ENCODE results near the gene CEP57L1.
A peak's percentile ranks its signal among the peaks of the same experiment; 100 is the strongest.

The CEP57L1 gene

DNA sequence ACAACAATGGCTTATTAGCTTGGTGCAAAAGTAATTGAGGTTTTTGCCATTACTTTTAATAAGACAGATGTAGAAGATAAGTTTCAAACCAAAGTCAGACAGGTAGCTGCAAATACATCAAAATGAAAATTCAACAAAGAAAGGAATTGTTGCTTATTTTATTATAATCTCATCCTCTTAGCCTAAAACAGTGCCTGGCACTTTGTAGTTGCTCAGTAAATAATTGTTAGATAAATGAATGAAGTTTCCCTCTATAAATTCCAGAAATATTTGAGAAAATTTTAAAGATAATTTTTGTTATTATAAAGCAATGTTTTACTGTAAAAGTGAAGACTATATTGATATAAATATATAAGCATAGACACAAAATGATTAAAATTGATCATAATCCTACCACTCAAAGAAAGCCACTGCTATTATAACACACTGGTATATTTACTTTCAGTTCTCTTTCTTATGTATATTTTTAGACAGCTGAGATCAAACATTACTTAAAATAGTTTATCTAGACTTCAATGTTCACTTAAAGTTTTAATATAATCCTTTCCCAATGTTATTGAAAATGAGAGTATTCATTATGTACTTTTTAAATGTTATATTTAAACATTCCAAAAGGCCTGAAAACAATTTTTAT, 43.2 kb upstream of the CEP57L1 start:
- TF ChIP-seq, protein P1, sequence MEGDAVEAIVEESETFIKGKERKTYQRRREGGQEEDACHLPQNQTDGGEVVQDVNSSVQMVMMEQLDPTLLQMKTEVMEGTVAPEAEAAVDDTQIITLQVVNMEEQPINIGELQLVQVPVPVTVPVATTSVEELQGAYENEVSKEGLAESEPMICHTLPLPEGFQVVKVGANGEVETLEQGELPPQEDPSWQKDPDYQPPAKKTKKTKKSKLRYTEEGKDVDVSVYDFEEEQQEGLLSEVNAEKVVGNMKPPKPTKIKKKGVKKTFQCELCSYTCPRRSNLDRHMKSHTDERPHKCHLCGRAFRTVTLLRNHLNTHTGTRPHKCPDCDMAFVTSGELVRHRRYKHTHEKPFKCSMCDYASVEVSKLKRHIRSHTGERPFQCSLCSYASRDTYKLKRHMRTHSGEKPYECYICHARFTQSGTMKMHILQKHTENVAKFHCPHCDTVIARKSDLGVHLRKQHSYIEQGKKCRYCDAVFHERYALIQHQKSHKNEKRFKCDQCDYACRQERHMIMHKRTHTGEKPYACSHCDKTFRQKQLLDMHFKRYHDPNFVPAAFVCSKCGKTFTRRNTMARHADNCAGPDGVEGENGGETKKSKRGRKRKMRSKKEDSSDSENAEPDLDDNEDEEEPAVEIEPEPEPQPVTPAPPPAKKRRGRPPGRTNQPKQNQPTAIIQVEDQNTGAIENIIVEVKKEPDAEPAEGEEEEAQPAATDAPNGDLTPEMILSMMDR (conservative IDR thresholded peaks at IDR 0.05; ENCODE audit: low read depth, low read length): no peak
- H3K4me3 ChIP-seq (ENCODE audit: low read depth, low read length): no peak overlapping the region
- no peak for DNase-seq (ENCODE audit: low read depth)

DNA sequence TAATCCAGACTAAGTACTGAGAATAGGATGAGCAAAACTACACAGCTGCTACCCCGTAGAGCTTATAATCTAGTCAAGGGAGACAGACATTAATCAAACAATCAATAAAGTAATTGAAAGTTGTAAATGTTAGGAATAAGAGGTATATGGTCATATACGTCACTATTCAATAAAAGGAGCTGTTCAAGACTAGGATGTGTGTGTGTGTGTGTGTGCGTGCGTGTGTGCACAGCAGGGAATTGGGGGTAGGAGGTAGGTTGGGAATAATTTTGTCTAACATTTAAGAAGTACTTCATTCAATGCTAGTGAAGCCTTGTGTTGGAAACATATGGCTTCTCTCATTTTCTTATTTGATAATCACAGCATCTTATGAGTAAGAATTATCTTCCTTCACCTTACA, 42.5 kb upstream of the CEP57L1 start:
- no peak for DNase-seq (ENCODE audit: low read depth)
- no peak overlapping the region for H3K4me3 ChIP-seq (ENCODE audit: low read depth, low read length)
- TF ChIP-seq, protein P1 (conservative IDR thresholded peaks at IDR 0.05; ENCODE audit: low read depth, low read length): no peak

DNA sequence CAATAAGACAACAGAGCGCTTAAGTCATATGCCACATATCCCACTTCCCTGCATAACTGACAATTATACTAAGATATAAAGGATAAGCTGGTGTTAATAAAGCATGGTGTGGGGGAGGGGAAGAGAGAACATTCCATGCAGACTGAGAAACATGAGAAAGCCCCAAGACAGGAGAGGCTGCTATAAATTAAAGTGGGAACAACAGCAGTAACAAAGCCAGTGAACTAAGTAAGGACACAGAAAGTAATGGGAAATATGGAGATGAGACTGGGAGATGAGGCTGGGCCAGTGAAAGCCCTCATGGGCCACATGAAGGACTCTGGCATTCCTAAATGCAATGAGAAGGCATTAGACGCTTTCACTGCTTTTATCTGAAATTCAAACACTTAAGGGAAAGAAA, 42.0 kb upstream of the CEP57L1 start:
- TF ChIP-seq, protein P1 (conservative IDR thresholded peaks at IDR 0.05; ENCODE audit: low read depth, low read length): no peak
- DNase-seq (ENCODE audit: low read depth): no peak
- no peak overlapping the region for H3K4me3 ChIP-seq (ENCODE audit: low read depth, low read length)

DNA sequence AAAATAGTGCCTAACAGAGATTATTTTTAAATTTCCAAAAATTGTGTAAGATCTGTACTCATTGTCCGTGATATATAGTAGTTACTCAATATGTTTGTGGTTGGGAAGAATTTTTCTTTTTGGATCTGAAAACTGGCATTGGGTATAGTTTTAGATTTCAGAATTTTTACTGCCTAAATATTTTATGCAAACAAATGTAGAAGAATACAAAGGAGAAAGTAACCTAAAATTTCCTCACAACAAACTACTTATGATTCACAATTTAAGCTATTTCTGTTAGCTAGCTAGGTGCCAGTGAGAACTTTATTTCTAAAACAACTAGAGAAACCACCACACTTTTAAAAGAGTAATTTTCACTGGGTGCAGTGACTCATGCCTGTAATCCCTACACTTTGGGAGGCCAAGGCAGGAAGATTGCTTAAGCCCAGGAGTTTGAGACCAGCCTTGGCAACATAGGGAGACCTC, 39.5 kb upstream of the CEP57L1 start:
- DNase-seq (ENCODE audit: low read depth): peak; percentile 62

DNA sequence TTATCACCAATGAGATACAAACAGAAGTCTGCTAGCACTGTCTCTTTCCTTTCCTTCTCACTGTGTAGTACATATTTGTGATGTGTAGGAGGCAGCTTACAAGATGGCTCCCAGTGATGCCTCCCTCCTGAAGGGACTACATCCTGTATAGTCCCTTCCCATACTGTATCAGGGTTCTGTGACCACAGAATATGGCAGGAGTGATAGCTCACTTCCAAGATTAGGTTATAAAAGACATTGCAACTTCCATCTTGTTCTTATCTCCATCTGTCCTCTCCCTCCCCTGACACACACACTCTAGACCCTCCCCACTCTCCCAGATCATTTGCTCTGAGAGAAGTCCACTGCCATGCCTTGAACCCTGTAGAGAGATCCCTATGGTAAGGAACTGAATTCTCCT, 38.6 kb upstream of the CEP57L1 start:
- TF ChIP-seq, protein P1 (conservative IDR thresholded peaks at IDR 0.05; ENCODE audit: low read depth, low read length): no peak
- DNase-seq (ENCODE audit: low read depth): no peak

More for the DNA sequence above, 39.5 kb upstream of the CEP57L1 start:
- no peak overlapping the region for H3K4me3 ChIP-seq (ENCODE audit: low read depth, low read length)
- TF ChIP-seq, protein P1 (conservative IDR thresholded peaks at IDR 0.05; ENCODE audit: low read depth, low read length): no peak

DNA sequence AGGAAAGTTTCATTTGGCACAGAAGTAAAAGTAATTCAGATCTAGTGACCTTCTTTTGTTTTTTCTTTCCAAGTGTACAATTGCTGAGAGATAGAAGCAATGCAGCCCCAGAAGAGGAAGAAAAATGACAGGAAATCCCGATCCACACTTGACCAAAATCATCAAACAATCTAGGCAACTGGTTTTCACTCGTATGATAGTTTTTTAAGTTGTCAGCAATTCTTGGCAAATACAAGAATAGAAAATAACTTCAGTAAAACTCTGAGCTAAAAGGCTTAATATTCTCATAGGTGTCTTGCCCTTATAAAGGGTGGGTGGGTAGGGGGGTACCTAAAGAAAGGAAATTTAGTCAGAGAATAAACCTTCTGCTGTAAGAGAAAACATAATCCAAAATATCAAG, 36.7 kb upstream of the CEP57L1 start:
- no peak overlapping the region for H3K4me3 ChIP-seq (ENCODE audit: low read depth, low read length)
- no peak for DNase-seq (ENCODE audit: low read depth)
- TF ChIP-seq, protein P1 (conservative IDR thresholded peaks at IDR 0.05; ENCODE audit: low read depth, low read length): no peak

More for the DNA sequence above, 38.6 kb upstream of the CEP57L1 start:
- H3K4me3 ChIP-seq (ENCODE audit: low read depth, low read length): no peak overlapping the region

DNA sequence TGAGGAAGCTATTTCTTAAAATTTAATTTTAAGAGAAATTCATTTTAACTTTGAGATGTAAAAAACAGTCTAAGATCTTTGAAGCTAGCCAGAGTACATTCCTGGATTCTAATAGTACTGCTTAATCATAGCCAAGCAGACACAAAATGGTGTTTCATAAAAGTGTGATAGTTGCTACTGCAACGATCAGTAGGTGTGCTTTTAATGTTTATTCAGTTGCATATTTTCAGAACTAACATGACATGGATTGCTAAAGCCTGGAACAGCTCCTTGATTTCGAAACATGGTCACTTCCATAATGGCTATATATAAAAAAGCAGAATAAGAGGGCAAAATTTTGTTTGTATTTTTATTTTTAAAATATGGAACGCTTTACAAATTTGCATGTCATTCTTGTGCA, 36.2 kb upstream of the CEP57L1 start:
- TF ChIP-seq, protein P1 (conservative IDR thresholded peaks at IDR 0.05; ENCODE audit: low read depth, low read length): no peak
- H3K4me3 ChIP-seq (ENCODE audit: low read depth, low read length): no peak overlapping the region
- peak; percentile 68 for DNase-seq (ENCODE audit: low read depth)

All from choroid plexus epithelial cell (primary cell).